ENCODE measurements around the gene MPO. TPM values are rescaled to one million over a fixed set of nuclear protein-coding genes. Genes with fewer than 3 reads are reported as not detected.

MPO gene
- total RNA-seq, 1 donor from 2014 or later = 0.08 TPM

DNA sequence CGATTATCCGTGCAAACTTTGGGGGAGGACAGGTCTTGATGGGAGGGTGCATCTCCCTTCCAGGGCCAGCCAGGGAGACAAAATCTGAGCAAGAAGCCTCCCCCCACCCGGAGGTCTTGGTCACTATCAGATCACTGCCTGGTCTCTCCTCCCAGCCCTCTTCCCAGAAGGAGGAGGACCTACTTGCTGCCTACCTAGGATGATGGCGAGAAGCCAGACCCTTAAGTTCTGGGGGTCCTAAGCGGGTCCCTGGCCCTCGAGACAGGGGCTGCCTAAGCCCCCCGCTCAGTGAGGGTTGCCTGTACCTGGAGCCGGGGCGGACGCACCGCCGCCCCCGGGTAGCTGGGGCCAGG lies 43.3 kb upstream of the MPO start:
- peak overlapping the region; percentile 59 for H3K4me3 ChIP-seq (ENCODE audit: low read depth, low read length)
- DNase-seq (ENCODE audit: low read depth) = no peak
- TF ChIP-seq, protein P1, sequence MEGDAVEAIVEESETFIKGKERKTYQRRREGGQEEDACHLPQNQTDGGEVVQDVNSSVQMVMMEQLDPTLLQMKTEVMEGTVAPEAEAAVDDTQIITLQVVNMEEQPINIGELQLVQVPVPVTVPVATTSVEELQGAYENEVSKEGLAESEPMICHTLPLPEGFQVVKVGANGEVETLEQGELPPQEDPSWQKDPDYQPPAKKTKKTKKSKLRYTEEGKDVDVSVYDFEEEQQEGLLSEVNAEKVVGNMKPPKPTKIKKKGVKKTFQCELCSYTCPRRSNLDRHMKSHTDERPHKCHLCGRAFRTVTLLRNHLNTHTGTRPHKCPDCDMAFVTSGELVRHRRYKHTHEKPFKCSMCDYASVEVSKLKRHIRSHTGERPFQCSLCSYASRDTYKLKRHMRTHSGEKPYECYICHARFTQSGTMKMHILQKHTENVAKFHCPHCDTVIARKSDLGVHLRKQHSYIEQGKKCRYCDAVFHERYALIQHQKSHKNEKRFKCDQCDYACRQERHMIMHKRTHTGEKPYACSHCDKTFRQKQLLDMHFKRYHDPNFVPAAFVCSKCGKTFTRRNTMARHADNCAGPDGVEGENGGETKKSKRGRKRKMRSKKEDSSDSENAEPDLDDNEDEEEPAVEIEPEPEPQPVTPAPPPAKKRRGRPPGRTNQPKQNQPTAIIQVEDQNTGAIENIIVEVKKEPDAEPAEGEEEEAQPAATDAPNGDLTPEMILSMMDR (IDR thresholded peaks at IDR 0.05; ENCODE audit: insufficient read depth, low read length, poor library complexity, severe bottlenecking) = no peak
- peaks cover 34% of the 10 kb centered on the region for H3K27me3 ChIP-seq (ENCODE audit: control insufficient read depth, insufficient read depth, low read length)
- no peaks in the 10 kb centered on the region for H3K36me3 ChIP-seq (ENCODE audit: control insufficient read depth, insufficient read depth, low read length)

DNA sequence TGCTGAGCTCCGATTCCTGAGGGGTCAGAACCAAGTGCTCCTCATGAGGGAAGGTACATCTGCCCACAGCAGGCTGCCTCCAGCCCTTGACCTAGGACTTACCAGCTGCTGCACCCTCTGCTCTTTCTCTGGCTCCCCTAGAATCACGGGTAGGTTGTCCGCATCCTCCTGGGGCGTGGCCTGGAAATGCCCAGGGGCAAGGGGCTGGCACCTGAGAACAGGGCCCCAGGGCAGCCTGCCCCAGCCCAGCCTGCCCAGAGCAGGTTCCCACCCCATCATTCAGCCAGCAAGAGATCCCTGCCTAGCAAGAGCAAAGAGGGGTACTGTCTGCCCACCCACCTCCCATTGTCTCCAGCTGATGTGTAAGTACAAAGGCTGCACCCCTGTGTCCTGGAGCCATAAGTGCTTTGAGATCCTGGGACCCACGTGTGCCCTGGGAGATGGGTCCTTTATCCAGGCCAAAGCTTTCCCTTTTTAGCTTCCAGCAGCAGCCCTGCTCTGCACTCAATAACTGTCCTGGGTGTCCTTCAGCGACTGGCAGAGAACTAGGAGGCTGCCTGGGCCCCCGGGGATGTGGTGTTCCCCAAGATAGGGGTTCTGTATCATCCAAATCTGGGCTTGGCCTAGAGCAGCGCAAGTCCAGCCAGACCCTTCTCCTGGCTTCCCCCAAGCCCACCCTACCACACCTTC lies 42.8 kb upstream of the MPO start:
- Histone ChIP-seq H3K27me3 (ENCODE audit: control insufficient read depth, insufficient read depth, low read length) (peaks cover 31% of the 10 kb centered on the region), H3K36me3 (ENCODE audit: control insufficient read depth, insufficient read depth, low read length) (no peaks in the 10 kb centered on the region), H3K4me3 (ENCODE audit: low read depth, low read length) (peak overlapping the region; percentile 59)
- TF ChIP-seq, protein P1 (IDR thresholded peaks at IDR 0.05; ENCODE audit: insufficient read depth, low read length, poor library complexity, severe bottlenecking) = no peak
- no peak for DNase-seq (ENCODE audit: low read depth)

DNA sequence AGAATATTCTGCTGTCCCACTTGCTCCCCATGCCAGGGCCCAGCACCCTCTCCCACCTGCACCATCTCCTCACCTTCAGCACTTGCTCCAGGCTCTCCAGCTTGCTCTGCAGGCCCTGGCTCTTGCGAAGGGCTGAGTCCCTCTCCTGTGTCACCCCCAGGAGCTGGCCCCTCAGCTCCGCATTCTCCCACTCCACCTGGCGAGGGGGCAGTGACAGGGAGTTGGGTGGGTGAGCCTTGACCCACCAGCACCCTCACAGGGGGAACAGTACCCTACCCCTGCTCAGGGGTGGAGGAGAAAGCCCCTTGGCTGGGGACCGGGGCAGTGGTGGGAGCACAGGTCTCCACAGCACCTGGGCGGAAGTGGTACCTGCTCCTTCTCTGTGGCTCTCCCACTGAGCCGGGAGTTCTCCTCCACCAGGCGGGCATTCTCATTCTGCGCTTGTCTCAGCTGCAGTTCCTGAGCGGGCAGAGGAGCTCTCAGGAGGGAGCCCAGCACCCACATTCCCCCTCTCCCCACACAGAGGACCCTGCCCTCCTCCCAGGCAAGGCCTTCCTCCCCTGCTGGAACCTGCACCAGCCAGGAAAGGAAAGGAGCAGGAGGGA lies 41.9 kb upstream of the MPO start:
- H3K27me3 ChIP-seq (ENCODE audit: control insufficient read depth, insufficient read depth, low read length) = peaks cover 23% of the 10 kb centered on the region

DNA sequence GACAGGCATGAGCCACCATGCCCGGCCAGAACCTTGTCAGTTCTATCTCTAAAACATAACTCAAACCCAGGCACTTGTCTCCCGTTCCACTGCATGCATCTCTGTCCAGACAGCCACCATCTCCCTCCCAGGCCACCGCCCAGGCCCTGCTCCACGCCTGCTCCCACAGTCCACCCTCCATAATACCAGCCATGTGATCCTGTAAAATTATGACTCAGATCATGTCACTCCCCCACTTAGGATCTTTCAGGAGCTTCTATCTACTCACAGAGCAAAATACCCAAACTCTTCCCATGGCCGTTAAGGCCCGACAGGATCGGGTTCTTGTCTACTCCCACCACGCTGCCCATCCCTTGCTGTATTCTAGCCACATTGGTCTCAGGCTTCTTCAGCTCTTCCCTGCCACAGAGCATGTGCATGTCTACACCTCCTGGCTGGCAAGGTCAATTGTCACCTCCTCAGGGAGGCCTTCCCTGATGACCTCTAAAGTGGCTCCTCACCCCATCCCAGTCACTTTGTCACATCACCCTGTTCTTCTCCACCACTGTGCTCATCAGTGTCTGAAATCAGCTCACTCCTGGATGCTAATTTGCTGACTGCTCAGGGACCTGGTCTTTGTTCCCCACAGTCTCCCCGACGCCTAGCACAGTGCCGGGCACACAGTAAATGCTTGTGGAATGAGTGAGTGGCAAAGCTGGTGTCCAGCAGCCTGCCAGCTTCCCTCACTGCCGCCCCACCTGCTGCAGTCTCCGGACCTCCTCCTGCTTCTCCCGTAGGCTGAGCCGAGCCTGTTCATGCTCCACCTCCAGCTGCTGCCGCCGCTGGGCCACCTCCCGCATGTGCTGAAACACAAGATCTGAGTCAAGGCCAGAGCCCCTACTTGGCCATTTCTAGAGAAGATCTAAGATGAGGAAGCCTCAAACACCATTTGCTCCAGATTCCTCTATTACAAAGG lies 41.1 kb upstream of the MPO start:
- TF ChIP-seq, protein P1 (IDR thresholded peaks at IDR 0.05; ENCODE audit: insufficient read depth, low read length, poor library complexity, severe bottlenecking) = no peak
- no peak overlapping the region for H3K4me3 ChIP-seq (ENCODE audit: low read depth, low read length)
- H3K36me3 ChIP-seq (ENCODE audit: control insufficient read depth, insufficient read depth, low read length) = no peaks in the 10 kb centered on the region
- no peak for DNase-seq (ENCODE audit: low read depth)
- peaks cover 18% of the 10 kb centered on the region for H3K27me3 ChIP-seq (ENCODE audit: control insufficient read depth, insufficient read depth, low read length)

More for the DNA sequence above, 41.9 kb upstream of the MPO start:
- no peak overlapping the region for H3K4me3 ChIP-seq (ENCODE audit: low read depth, low read length)
- no peak for DNase-seq (ENCODE audit: low read depth)
- TF ChIP-seq, protein P1 (IDR thresholded peaks at IDR 0.05; ENCODE audit: insufficient read depth, low read length, poor library complexity, severe bottlenecking) = no peak
- H3K36me3 ChIP-seq (ENCODE audit: control insufficient read depth, insufficient read depth, low read length) = no peaks in the 10 kb centered on the region

DNA sequence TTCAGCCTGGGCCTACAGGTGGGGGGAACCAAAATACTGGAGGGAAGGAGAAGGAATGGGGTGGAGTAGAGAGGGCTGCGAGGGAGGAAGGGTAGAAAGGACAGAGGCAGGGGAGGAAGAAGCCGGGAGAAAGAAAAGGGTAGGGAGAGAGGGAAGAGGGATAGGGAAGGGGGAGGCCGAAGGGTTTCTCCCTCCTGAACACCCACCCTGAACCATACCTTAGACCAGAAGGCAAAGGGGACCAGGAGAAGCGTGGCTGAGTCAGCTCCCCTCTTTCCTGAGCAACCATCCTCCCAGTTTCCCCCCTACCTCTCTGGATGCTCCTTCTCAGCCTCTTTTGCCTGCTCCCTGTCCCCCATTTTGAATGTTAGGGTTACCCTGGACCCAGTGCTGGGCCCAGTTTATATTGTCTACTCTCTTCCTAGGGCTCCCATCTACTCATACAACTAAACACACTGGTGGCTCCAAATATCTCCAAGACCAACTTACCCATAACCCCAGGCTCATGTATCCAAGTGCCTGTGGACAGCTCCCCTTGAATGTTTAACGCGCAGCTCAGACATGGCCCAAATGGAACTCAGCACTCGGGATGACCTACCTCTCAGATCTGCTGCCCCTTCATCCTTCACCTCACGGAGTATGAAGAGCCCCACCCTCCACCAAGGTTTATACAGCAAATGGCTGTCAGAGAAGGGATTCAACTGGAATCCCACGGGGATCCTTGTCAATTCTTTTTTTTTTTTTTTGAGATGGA lies 40.0 kb upstream of the MPO start:
- TF ChIP-seq, protein P1 (IDR thresholded peaks at IDR 0.05; ENCODE audit: insufficient read depth, low read length, poor library complexity, severe bottlenecking) = no peak
- no peak for DNase-seq (ENCODE audit: low read depth)
- Histone ChIP-seq H3K36me3 (ENCODE audit: control insufficient read depth, insufficient read depth, low read length) (no peaks in the 10 kb centered on the region), H3K4me3 (ENCODE audit: low read depth, low read length) (no peak overlapping the region), H3K27me3 (ENCODE audit: control insufficient read depth, insufficient read depth, low read length) (peaks cover 18% of the 10 kb centered on the region)
